ENCODE data around the gene UBASH3B. TPM values are rescaled to one million over a fixed set of nuclear protein-coding genes. Genes with fewer than 3 reads are reported as not detected.

The UBASH3B gene
- total RNA-seq, 1 experiment from 2014 or later = 8.0 TPM

DNA sequence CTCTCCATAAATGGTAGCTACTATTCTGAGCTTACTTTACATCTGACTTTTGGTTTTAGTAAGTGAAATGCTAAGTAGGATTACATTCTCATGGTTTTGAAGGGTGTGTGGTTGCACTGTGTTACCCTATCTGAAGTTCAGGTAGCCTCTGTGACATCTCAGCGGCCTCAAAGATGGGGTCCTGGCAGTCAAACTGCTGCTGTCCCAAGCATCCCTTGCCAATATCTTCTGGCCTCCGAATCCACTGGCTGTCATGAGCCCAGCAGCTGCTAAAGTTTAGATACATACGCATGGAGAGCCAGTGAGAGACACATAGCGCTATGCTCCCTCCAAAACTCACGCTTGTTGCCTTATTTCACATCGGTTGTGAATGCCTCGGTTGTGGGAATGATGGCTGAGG lies 34.9 kb downstream of the UBASH3B start:
- H3K4me3 Mint-ChIP-seq = no peak overlapping the region
- Histone ChIP-seq H3K9me3 (ENCODE audit: control insufficient read depth, low read depth, low read length) (no peaks in the 10 kb centered on the region), H3K18ac (ENCODE audit: insufficient read length, low read depth, low read length) (no peak overlapping the region), H2BK20ac (ENCODE audit: low read depth, low read length, poor library complexity, severe bottlenecking) (no peak overlapping the region), H3K9ac (ENCODE audit: extremely low read depth, insufficient read length, low read length) (no peak overlapping the region), H4K8ac (replicated peaks; ENCODE audit: insufficient read length, low read depth, low read length) (no peak overlapping the region), H4K5ac (ENCODE audit: insufficient read length, low read depth, low read length) (no peak overlapping the region), H3K56ac (ENCODE audit: insufficient read length, low read depth, low read length) (no peak overlapping the region), H3K27me3 (ENCODE audit: insufficient read depth, low read length) (no peaks in the 10 kb centered on the region), H3K23ac (ENCODE audit: insufficient read length, low read depth, low read length) (no peak overlapping the region), H2AFZ (ENCODE audit: low read length) (no peak overlapping the region), H3K4ac (ENCODE audit: low read depth, low read length) (no peak overlapping the region), H3K79me2 (ENCODE audit: insufficient read depth, low read length) (no peaks in the 10 kb centered on the region), H3T11ph (ENCODE audit: low read length) (no peak overlapping the region), H3K4me1 (ENCODE audit: insufficient read depth, low read length) (peaks cover 6% of the 10 kb centered on the region; the same call in 1 of the 2 replicates), H3K14ac (ENCODE audit: insufficient read depth, low read length) (no peak overlapping the region), H4K20me1 (ENCODE audit: control insufficient read depth, insufficient read depth, insufficient read length) (no peaks in the 10 kb centered on the region), H2BK12ac (ENCODE audit: insufficient read length, low read depth, low read length) (no peak overlapping the region), H3K23me2 (ENCODE audit: insufficient read length, low read depth, low read length, poor library complexity, severe bottlenecking) (no peaks in the 10 kb centered on the region), H2AK5ac (ENCODE audit: insufficient read length, low read length) (no peak overlapping the region), H2BK5ac (ENCODE audit: insufficient read length, low read length) (no peak overlapping the region), H2BK15ac (ENCODE audit: low read depth, low read length) (no peak overlapping the region), H2BK120ac (ENCODE audit: low read depth, low read length, poor library complexity, severe bottlenecking) (no peak overlapping the region), H3K79me1 (ENCODE audit: insufficient read depth, low read depth, low read length, poor library complexity, severe bottlenecking) (no peaks in the 10 kb centered on the region), H3K4me2 (ENCODE audit: insufficient read depth, insufficient read length, low read length) (no peak overlapping the region), H3K27ac (ENCODE audit: insufficient read length, low read depth, low read length) (no peak overlapping the region), H4K91ac (ENCODE audit: insufficient read length, low read depth, low read length) (no peak overlapping the region)
- TF ChIP-seq, protein P1, sequence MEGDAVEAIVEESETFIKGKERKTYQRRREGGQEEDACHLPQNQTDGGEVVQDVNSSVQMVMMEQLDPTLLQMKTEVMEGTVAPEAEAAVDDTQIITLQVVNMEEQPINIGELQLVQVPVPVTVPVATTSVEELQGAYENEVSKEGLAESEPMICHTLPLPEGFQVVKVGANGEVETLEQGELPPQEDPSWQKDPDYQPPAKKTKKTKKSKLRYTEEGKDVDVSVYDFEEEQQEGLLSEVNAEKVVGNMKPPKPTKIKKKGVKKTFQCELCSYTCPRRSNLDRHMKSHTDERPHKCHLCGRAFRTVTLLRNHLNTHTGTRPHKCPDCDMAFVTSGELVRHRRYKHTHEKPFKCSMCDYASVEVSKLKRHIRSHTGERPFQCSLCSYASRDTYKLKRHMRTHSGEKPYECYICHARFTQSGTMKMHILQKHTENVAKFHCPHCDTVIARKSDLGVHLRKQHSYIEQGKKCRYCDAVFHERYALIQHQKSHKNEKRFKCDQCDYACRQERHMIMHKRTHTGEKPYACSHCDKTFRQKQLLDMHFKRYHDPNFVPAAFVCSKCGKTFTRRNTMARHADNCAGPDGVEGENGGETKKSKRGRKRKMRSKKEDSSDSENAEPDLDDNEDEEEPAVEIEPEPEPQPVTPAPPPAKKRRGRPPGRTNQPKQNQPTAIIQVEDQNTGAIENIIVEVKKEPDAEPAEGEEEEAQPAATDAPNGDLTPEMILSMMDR (conservative IDR thresholded peaks at IDR 0.05) = no peak
- WGBS (ENCODE audit: extremely low coverage, insufficient read length, low lambda C conversion rate) = no CpG with 5 or more reads among the region's 7 CpGs
- H3K9me3 Mint-ChIP-seq = no peaks in the 10 kb centered on the region; a peak in 1 of 5 replicates
- peaks cover 23 to 24% of the 10 kb centered on the region in 2 experiments for H3K4me1 Mint-ChIP-seq
- peaks cover 0 to 1% (median 0%) of the 10 kb centered on the region in 3 experiments; a peak in 1 of 7 replicates for H3K36me3 Mint-ChIP-seq (ENCODE audit: insufficient read depth in 1 of 3, low read depth in 3 of 3)
- no peaks in the 10 kb centered on the region; the same call in 1 of the 2 replicates for H3K27me3 Mint-ChIP-seq (ENCODE audit: low read depth)
- no peak for DNase-seq
- no peak overlapping the region for H3K27ac Mint-ChIP-seq
